Mammary epithelial cell (primary cell): ENCODE data around the gene LMF2.

Experiments used
- CTCF ChIP-seq, 2 donors: IDR thresholded peaks in 1 of 2; conservative IDR thresholded peaks in 1 of 2; 2 replicates each; pipeline ENCODE4 v1.5.1; 2011 to 2012; ENCODE audit warnings: inconsistent platforms in 2 of 2, low read length in 2 of 2, mild to moderate bottlenecking in 2 of 2, control low read depth in 1 of 2, low read depth in 1 of 2; ENCODE audit not compliant: insufficient read depth in 1 of 2; ENCODE audit errors: extremely low read depth in 1 of 2
- EZH2 ChIP-seq: IDR thresholded peaks from 2 replicates; pipeline ENCODE4 v1.6.1; 2012; ENCODE audit warnings: low read length, inconsistent platforms, borderline replicate concordance

DNA sequence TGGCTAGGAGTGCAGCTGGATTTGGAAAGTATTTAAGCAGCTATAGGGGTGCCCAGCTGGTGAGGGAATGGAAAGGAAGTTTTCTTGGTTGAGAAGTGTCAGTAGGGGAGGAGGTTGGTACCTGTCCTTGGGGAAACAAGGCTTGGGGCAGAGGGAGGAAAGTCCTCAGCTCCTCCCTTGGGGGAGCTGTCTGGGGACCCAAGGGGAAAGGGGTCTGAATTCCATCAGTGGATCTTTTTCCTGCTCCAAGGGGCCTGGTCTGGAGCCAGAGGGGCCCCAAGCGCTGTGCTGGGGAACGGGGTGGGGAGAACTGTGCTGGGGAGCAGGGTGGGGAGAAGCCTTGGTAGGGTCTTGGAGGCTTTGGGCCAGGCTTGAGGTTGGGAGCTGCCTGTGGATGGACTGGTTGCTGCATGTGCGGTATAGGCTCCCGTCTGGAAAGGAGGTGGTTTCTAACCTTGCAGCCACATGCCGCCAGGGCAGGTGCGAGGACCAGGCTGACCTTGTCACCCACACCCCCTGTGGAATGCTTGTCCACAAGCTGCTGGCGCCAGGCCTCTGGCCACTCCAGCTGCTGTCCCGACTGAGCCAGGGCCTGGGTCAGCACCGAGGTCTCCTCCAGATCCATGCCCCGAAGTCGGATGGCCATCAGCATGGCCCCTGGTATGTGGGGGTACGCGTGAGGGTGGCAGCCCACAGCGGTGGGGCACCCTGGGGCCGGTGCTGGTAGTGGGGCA lies 21.3 kb upstream of the LMF2 start:
- TF ChIP-seq EZH2, result no peak
- TF ChIP-seq CTCF (conservative IDR thresholded peaks at IDR 0.05 in 1 of 2, IDR thresholded peaks at IDR 0.05 in 1 of 2; ENCODE audit: extremely low read depth in 1 of 2, insufficient read depth in 1 of 2, low read depth in 1 of 2, low read length in 2 of 2), result no peak
